HG03342 (cell line): Measurements from ENCODE around the gene KCNJ4.

Experiments
- ATAC-seq: cut with Tn5 transposase; IDR thresholded peaks from one replicate; pipeline ENCODE4 v1.9.1; 2021; ENCODE audit warnings: mild to moderate bottlenecking, moderate library complexity; ENCODE audit not compliant: unreplicated experiment

Gene KCNJ4

DNA sequence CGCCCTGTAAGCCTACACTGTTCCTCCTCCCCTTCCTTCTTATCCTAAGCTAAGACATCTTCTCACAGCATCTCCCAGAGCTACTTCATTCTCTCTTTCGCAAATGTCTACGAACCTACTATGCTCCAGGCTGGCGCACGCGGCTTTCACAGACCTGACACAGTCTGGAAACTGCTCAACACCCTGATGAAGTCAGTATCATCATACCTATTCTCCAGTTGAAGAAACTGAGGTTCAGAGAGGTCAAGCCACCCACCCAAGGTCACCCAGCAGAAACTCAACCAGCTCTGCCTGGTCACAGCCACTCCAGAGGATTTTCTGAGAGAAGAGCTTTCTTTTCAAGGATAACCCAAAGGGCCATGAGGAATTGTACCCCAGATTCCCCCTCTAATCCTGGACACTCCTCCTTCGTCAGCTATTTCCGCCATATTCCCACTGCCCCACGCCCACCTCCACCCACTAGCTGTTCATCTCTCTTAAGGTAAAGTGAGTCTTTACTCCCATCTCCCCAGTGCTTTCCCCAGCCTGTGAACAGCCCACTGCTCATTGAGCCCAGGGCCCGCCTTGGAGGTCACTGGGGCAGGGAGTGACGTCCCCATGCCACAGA lies 1.8 kb downstream of the KCNJ4 start:
- ATAC-seq = no peak

DNA sequence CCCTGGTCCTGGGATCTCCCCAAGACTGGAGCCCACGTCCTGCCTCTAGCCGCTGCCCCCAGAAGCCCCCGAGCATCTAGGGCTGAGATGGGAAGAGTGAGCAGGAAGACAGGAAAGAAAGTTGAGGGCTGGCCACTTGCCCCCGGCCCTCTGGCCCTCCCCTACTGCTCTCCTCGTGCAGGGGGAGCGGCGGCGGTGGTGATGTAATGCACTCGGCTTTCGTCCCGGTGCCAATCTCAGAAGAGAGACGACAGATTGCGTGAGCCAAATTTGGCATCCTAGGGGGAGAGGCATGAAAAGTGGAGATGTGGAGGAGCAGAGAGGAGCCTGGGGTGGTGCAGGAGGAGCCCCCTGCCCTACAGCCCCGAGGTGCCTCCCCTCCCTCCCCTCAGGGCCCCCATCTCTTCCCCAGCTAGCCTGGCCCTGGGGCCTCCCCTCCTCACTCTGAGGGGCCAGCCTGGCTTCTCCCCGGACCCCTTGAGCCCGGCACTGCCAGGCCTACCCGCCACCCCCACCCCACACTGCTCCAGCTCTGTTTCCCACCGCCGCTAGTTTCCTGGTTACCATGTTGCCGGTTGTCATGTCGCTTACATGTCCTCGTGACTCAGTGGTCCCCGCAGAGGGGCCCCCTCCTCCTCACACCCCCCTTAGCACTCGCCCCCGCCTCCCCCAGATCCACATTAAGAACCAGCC lies 2.5 kb downstream of the KCNJ4 start:
- no peak for ATAC-seq

DNA sequence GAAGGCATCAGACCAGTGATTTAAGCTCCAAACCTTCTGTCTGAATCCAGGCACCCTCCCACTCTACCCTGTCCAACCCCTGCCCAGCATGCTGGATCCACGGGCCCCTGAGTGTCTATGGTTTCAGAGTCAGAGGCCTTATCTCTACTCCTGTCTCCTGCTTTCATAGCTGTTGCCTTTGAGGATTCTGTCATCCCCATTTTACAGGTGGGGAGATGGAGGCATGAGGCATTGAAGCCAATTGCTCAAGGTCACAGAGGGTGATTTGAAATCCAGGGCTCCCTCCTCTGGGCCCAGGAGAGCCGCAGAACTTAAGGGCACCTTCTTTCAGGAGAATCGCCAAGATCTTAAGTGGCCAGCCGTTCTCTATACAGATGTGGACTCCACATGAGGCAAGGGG lies 3.1 kb downstream of the KCNJ4 start:
- ATAC-seq = no peak

DNA sequence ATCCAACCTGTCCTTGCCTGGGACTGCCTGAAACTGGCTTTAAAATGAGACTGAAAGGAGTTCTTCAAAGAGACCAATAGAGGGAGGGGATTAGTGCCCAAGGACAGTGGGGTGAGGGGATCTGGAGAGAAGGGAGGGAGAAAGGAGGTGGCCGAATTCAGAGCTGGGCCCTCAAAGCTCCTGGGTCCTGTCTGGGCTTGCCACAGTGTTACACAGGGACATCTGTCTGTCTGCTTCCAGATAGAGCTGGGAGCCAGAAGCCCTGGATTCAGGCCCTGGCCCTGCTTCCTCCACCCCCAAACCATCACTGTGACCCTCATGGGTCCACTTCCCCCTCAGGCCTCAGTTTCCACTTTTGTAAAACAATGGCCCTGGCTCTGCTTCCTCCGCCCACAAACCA lies 3.6 kb downstream of the KCNJ4 start:
- no peak for ATAC-seq

DNA sequence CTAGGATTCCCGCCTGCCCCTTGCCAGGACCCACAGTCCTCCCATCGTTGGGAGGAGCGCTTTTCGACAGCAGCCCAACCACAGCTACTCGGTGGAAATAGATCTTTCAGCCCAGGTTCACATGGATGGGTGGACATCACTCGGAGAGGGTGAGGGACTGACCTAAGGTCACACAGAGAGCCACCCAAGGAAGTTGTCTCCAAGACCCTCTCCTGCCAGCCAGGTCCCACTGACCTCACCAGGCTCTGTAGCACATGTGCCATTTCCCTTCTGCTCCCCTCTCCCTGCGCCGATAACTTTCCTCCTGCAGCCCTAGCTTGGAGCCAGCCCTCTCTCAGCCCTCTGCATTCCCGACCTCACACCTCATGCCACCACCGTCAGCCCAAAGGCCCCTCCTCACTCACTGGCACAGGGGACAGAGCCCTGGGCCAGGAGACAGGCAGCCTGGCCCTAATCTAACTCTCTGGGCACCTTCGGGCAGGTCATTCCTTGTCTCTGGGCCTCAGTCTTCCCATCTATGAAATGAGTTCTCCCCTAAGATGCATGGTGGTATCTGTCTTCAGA lies 4.7 kb downstream of the KCNJ4 start:
- ATAC-seq = no peak

DNA sequence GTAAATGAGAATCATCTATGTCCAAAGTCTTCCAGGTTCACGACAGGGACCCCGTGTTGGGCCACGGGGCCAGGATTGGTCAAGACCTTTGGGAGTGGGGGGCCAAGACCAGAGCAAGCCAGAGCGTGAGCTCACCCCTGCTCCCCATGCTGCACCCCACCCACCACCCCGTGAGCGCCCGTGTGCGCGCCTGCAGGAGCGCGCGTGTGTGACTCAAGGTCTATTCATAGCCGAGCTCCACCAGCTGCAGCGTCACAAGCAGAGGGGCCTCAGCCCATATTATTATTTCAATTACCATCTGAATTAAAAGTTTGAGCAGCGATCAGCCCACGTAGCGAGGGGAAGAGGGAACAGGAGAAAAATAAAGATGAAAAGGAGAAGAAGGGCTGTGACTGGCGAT lies 5.2 kb downstream of the KCNJ4 start:
- no peak for ATAC-seq

DNA sequence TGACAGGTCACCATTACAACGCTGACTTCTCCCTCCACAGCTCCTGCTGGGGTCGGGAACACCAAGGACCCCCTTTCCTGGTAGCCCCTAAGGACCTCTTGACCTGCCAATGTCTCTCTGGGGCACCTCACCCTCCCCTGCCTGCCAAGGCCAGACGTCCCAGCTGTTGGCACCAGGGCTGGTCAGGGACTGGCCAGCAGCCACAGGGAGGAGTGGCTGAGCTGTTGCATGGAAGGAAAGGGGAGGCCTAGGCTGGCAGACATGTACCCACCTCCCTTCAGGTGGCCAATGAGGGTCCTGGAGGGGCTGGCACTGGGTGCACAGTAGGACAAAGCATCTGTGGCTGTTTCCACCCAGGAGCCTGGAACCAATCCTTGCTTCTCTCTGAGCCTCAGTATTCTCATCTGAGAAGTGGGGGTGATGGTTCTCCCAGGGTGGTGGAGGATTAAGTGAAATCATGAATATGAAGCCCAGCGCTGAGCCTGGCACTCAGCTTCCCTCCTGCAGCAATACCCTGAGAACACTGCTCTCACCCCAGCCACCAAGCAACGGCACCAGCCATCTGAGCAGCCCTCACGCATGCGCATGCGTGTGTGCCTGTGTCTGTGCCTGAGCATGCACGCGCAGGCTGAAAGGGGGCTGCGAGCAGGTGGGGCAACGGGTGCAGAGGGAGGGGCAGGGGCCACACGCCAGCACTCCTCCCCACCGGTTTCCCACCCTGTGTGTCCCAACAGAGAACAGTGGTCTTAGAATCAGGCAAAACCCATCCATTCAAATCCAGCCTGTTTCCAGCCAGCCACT lies 5.9 kb downstream of the KCNJ4 start:
- ATAC-seq = no peak

DNA sequence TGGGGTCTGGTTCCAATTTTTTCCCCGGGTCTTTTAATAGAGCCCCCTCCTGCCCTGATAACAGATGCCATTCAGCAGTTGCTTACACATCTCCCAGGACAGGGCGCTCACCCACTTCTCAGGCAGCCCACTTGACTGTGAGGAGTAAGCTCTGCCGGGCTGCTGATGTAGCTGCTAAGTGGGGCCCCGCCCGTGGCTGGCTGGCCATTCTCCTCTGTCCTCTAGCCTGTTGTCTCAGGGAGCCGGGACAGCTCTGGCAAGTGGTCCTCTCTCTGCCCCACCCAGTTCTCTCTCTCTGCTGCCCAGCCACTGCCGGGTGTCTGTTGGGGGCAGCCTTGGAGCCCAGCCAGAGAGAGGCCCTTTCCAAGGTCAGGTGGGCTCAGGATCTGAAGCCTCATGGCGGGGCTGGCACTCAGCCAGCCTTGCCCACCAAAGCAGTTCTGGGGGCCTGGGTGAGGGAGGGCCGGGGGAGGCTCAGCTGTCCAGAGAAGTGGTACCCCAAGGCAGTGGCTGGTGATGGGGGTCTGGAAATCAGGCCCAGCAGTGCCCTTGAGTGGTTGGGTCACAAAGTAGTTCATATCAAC lies 8.9 kb downstream of the KCNJ4 start:
- no peak for ATAC-seq

DNA sequence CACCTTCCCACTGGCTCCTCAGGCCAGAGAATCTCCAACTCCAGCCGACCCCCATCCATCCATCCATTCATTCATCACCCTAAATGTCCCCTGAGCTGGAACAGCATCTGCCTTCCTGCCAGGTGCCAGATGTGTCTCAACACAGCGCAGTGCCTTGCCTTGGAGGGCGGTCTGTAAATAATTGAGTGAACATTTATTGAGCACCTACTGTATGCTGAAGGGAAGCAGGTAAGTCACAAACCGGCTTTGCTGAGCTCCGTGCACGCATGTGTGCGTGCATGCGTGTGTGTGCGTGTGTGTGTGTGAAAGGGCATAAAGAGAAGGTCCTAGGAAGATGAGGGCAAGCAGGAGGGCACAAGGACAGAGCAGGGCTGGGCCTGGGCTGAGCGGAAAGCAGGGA lies 10.2 kb downstream of the KCNJ4 start:
- ATAC-seq = no peak

DNA sequence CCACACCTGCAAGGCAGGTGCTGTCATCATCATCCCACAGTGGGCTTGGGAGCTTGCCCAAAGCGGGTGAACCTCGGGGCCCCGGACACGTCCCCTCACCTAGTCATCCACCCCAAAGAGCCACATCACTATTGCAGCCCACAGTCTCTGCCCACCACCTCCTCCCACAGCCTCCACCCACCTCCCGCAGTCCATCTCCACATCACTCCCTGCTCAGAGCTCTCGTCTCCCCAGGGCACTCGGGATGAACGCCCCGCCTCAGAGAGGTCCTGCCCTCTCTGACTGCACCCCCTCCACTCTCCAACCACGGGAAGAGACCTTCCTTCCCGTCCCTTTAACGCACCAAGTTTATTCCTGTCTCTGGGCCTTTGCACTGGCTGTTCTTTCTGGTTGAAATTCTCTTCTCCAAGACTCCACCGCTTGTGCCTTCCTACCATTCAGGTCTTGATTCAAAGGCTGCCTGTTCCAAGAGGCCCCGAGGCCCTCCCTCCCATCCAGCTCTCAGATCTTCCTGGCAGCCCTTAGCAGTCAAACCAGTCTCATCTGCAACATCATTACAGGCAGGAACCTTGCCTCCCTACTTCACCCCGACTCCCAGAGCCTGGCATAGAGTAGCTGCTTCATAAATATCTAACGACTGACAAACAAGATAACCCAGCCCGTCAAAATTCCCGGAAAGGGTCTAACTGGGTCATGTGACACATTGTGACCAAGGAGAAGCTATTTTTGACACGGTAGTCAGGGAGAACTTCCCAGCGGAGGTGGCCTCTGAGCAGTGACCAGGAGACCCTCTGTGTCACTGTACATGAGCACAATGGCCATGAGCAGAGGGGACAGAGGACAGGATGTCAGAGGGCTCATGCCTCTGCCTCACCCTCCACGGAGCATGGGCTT lies 11.1 kb downstream of the KCNJ4 start:
- no peak for ATAC-seq

DNA sequence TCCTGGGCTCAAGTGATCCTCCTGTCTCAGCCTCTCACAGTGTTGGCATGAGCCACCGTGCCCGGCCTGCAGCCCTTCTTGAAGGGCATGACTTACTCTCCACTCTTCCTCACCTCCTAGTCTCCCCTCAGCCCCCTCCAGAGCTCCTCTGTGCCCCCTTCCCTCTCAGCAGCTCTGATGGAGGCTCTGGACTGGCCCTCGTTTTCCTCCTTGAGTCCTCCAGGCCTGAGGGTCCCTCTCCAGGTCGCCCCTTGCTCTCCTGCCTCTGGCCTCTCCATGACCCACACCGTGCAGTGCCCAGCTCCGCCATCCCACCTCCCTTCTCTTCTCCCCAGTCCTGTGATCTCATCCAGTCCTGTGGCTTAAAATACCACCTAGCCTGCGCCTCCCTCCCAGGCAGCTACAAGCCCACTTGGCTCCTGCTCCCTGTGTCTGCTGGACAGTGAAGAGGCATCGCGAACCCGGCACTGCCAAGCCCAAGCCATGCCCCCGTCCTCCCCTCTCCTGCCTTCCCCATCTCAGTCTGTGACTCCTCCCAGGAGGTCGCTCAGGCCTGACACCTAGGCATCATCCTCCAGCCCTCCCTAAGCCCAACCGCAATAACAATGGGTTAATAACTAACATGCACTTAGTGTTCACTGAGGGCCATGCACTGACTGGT lies 11.9 kb downstream of the KCNJ4 start:
- ATAC-seq = no peak

DNA sequence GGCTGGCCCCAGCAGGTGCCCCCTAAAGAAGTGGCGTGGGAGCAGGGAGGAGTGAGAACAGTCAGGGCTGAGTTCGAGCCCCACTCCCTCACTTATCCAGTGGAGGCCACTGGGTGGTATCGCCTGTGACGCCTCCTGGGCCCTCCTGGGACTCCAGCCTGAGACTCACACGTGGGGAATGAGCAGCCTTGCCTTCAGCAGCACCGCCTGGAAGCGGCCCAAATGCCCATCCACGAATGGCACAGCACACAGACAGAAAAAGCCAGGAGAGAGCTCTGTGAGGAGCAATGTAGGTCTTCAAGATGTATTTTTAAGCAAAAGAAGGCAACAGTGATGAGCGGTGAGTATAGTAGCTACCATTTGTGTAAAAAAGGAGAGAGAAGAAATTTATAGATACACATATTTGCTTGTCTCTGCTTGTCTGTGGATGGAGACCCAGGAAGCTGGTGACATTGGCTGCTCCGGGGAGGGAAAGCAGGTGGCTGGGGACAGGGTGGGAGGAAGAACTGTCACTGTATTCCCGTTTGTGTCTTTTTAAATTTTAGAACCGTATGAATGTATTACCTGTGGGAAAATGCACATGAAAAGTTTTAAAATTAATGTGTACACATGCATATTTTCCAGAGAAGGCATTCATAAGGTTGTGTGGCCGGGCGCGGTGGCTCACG lies 13.2 kb downstream of the KCNJ4 start:
- no peak for ATAC-seq

DNA sequence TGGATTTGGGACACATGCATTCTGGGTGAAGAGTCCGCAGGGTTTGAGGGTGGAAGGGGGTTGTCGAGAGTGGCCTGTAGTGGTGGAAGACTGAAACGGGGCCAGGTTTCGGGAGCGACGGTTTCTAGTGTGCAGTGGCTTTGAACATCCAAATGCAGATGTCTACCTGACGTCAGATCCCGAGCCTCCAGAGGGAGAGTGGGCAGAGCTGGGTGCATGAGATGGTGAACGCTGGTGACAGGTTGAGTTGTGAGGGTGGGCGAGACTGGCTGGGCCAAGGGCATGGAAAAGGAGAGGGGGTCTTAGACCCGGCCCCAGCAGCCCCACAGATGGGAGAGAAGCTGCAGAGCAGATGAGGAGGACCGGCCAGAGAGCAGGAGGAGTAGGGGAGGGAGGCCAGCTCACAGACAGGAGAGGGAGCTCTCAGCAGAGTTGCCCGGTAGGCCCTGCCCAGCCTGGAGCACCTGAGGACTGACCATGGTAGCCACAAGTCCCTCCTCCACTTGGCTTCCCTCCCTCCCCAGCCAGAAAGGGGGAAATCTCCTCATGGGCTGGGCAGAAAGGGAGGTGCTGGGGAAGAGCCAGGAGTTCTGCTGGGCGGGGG lies 14.2 kb downstream of the KCNJ4 start:
- ATAC-seq = no peak

DNA sequence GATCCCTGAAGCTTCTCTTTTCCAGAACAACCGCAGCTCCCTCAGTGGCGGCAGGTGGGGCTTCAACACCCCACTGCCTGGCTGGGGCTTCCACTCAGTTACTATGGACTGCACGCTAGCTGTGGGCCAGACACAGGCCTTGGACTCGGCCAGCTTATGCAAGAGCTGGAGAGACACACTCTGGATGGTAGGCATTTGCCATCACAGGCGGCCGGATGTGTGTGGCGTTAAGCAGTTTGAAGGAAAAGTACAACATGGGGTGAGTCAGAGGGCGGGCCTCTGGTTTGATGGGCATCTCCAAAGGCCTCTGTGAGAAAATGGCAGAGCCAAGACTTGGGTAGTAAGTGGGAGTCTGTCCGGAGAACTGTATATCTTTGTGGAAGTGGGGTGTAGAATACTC lies 17.6 kb downstream of the KCNJ4 start:
- no peak for ATAC-seq

DNA sequence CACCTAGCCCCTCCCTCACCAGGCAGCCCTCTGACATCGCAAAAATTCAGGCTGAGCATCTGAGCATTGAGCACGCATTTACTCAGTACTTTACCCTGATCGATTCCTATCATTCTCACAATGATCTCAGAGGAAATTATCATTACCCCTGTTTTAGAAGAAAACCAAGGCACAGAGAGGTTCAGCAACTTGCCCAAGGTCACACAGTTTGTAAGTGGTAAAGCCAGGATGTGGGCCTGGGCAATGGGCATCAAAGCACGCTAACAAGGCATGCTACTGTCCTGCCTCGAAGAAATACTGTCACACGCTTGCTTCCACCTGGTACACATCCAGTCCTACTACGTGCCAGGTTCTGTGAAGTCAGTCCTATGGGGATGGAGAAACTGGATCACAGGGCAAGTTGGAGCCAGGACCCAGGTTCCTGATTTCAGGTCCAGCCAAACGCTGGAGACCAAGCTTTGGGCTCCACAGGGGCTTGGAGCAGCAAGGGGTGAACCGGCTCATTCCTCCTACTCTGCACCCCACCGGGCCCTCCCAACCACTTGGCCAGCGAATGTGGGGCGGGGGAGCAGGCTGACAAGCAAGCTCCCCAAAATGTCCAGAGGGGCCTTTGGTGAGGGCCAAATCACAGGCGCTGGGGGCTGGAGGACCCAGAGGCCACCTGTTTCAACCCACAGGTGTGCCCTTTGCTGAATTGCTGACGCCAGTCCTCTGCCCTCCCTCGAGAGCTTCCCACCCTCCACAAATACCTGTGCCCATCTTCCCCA lies 18.2 kb downstream of the KCNJ4 start:
- no peak for ATAC-seq

DNA sequence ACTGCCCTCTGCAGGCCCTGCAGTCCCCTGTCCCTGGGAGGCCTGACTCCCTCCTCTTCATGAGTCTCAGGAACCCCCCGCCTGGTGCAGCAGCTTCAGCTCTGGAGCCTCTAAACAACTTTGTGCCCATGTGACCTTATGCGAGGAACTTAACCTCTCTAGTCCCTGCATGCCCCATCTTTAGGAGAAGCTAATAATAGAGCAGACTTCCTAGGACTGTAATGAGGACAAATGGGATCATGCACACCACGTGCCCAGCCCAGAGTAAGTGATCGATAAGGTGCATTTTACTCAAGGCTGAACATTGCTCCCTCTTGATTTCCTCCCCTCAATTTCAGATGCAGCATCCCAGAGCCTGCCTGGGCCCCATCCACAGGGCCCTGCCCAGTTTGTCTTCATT lies 19.0 kb downstream of the KCNJ4 start:
- no peak for ATAC-seq

DNA sequence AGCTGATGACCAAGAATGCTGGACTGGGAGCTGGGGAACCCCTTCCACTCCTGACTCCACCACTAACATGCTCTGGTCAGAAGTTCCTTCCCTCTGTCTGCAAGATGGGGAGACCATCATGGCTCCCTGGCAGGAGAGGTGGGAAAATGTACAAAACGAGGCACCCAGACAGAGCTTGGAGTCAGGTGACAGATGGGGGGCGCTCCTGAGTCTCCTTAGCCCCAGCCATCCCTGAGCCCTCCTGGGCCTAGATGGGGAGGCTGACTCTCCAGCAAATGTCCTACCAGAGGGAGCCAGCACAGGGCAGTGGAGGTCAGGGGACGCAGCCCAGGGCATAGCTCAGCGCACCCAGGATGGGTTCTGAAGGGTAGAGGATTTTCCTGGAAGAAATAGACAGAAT lies 20.0 kb downstream of the KCNJ4 start:
- no peak for ATAC-seq

DNA sequence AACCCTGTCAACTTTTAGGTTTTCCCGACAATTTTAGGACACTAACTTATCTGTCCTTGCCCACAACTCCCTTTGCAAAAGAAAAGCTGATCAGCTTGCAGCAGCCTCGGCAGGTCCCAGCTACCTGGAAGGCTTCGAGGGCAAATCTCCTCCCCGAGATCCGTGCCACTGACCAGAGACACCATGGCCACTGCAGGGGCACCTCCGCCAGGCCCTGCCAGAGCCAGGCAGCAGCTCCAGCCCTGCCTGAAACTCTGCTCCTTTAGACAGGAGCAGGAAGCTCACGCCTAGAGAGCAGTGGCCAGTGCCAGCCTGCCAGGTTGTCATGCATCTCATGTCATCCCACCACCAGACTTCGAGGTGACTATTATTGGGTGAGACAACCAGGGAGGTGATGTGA lies 21.1 kb downstream of the KCNJ4 start:
- no peak for ATAC-seq
